Measurements from ENCODE around the gene STK32B. TPM values are rescaled to one million over a fixed set of nuclear protein-coding genes. Genes with fewer than 3 reads are reported as not detected.

The STK32B gene
- total and polyA plus RNA-seq, 2 donors (not counting 1 experiment from before 2014, with no cell fraction given): 0.22 to 0.30 TPM

DNA sequence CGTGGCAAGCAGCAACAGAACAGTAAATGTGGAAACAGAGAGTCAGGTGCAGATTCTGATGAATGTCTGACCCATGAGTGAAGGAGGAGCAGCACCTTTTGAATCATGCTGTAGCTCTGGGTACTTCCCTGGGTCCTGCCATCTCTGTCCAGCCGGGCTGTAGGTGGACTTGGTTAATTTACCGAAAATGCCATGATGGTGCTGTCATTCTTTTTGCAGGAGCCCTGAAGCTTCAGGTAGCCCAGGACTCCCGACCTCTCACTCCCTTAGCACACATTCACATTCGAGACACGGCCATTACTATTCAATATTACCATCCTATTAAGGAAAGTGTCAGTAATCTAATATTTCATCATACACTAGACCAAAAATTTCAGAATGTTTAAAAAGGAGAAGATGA is 320.9 kb downstream of the STK32B start:
- DNase-seq: no peak
- ATAC-seq (ENCODE audit: low read depth): no peak
- H3K9me3 ChIP-seq (ENCODE audit: control extremely low read depth in 1 of 3, control insufficient read depth in 2 of 3, insufficient read depth in 1 of 3, low read length in 2 of 3): peaks cover 0 to 15% (median 0%) of the 10 kb centered on the region in 3 donors
- 90% methylated on average over 3 of the region's 6 CpGs for whole genome bisulfite sequencing (ENCODE audit: insufficient coverage)
- CTCF ChIA-PET: no interaction called here
- no peaks in the 10 kb centered on the region for H3K4me1 Mint-ChIP-seq
- H3K27ac Mint-ChIP-seq: no peak overlapping the region
- H3K27ac ChIP-seq (ENCODE audit: low read length in 2 of 2): no peak overlapping the region
- no peak overlapping the region for H3K4me2 ChIP-seq (replicated peaks; ENCODE audit: low read depth, low read length, poor library complexity, severe bottlenecking)
- no peak overlapping the region for H3K4me3 ChIP-seq (ENCODE audit: control extremely low read depth in 1 of 5, extremely low read depth in 1 of 5, insufficient read depth in 1 of 5, low read depth in 2 of 5, low read length in 4 of 5)
- no peaks in the 10 kb centered on the region for H4K20me1 ChIP-seq (ENCODE audit: control insufficient read depth, insufficient read depth, low read length, poor library complexity, severe bottlenecking)
- H3K4me1 ChIP-seq (ENCODE audit: control insufficient read depth in 2 of 2, insufficient read depth in 2 of 2, low read length in 2 of 2): no peaks in the 10 kb centered on the region
- POLR2A ChIA-PET: no interaction called here
- intact Hi-C loops (cut with micrococcal nuclease): no loop called here
- no peaks in the 10 kb centered on the region for H3K27me3 ChIP-seq (replicated peaks in 1 of 4; ENCODE audit: control extremely low read depth in 1 of 4, control insufficient read depth in 3 of 4, insufficient read depth in 4 of 4, low read length in 3 of 4)
- peaks cover 8% of the 10 kb centered on the region for H3K9me3 Mint-ChIP-seq (ENCODE audit: insufficient read depth)
- H3K36me3 ChIP-seq (replicated peaks in 1 of 2; ENCODE audit: control extremely low read depth in 1 of 2, control insufficient read depth in 1 of 2, extremely low read depth in 1 of 2, insufficient read depth in 2 of 2, low read length in 1 of 2): no peaks in the 10 kb centered on the region
- H3K4me3 Mint-ChIP-seq: no peak overlapping the region
- no peaks in the 10 kb centered on the region for H3K27me3 Mint-ChIP-seq
- H3K79me2 ChIP-seq (ENCODE audit: control insufficient read depth, insufficient read depth, low read length): no peaks in the 10 kb centered on the region
- no peak overlapping the region for H3K9ac ChIP-seq (ENCODE audit: low read length)
- no peak overlapping the region for H2AFZ ChIP-seq (ENCODE audit: insufficient read depth, low read depth, low read length, poor library complexity, severe bottlenecking)
- TF ChIP-seq, protein P1, sequence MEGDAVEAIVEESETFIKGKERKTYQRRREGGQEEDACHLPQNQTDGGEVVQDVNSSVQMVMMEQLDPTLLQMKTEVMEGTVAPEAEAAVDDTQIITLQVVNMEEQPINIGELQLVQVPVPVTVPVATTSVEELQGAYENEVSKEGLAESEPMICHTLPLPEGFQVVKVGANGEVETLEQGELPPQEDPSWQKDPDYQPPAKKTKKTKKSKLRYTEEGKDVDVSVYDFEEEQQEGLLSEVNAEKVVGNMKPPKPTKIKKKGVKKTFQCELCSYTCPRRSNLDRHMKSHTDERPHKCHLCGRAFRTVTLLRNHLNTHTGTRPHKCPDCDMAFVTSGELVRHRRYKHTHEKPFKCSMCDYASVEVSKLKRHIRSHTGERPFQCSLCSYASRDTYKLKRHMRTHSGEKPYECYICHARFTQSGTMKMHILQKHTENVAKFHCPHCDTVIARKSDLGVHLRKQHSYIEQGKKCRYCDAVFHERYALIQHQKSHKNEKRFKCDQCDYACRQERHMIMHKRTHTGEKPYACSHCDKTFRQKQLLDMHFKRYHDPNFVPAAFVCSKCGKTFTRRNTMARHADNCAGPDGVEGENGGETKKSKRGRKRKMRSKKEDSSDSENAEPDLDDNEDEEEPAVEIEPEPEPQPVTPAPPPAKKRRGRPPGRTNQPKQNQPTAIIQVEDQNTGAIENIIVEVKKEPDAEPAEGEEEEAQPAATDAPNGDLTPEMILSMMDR (IDR thresholded peaks at IDR 0.05): no peak
- no peak for TF ChIP-seq EZH2 (IDR thresholded peaks at IDR 0.05; ENCODE audit: borderline replicate concordance, insufficient read depth, low read depth, low read length, poor library complexity, severe bottlenecking)

DNA sequence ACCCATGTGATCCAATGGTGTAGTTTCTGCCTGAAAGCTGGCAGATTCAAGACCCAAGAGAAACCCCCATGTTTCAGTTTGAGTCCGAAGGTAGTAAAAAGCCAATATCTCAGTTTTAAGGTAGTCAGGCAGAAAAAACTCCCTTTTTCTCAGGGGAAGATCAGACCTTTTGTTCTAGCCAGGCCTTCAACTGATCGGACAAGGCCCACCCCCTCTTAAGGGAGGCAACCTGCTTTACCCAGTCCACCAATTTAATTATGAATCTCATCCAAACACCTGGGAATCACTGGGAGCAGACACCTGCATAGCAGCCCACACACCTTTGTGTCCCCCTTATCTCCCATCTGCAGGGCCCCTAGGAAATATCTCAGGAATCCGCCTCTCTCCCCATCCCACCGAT is 322.0 kb downstream of the STK32B start:
- H3K36me3 ChIP-seq (replicated peaks in 1 of 2; ENCODE audit: control extremely low read depth in 1 of 2, control insufficient read depth in 1 of 2, extremely low read depth in 1 of 2, insufficient read depth in 2 of 2, low read length in 1 of 2): no peaks in the 10 kb centered on the region
- ChIA-PET CTCF (no interaction called here), POLR2A (no interaction called here)
- no peak for DNase-seq
- ATAC-seq (ENCODE audit: low read depth): no peak
- no peak overlapping the region for H2AFZ ChIP-seq (ENCODE audit: insufficient read depth, low read depth, low read length, poor library complexity, severe bottlenecking)
- no peak overlapping the region for H3K9ac ChIP-seq (ENCODE audit: low read length)
- Mint-ChIP-seq H3K4me1 (no peaks in the 10 kb centered on the region), H3K4me3 (no peak overlapping the region), H3K27me3 (no peaks in the 10 kb centered on the region), H3K27ac (no peak overlapping the region), H3K9me3 (ENCODE audit: insufficient read depth) (peaks cover 8% of the 10 kb centered on the region)
- 83% methylated on average over 4 of the region's 4 CpGs for WGBS (ENCODE audit: insufficient coverage)
- no peak for TF ChIP-seq EZH2 (IDR thresholded peaks at IDR 0.05; ENCODE audit: borderline replicate concordance, insufficient read depth, low read depth, low read length, poor library complexity, severe bottlenecking)
- TF ChIP-seq, protein P1 (IDR thresholded peaks at IDR 0.05): no peak
- intact Hi-C loops (cut with micrococcal nuclease): no loop called here
- H4K20me1 ChIP-seq (ENCODE audit: control insufficient read depth, insufficient read depth, low read length, poor library complexity, severe bottlenecking): no peaks in the 10 kb centered on the region
- no peak overlapping the region for H3K27ac ChIP-seq (ENCODE audit: low read length in 2 of 2)
- H3K4me2 ChIP-seq (replicated peaks; ENCODE audit: low read depth, low read length, poor library complexity, severe bottlenecking): no peak overlapping the region
- H3K4me1 ChIP-seq (ENCODE audit: control insufficient read depth in 2 of 2, insufficient read depth in 2 of 2, low read length in 2 of 2): no peaks in the 10 kb centered on the region
- no peaks in the 10 kb centered on the region for H3K79me2 ChIP-seq (ENCODE audit: control insufficient read depth, insufficient read depth, low read length)
- peaks cover 0 to 18% (median 0%) of the 10 kb centered on the region in 3 donors for H3K9me3 ChIP-seq (ENCODE audit: control extremely low read depth in 1 of 3, control insufficient read depth in 2 of 3, insufficient read depth in 1 of 3, low read length in 2 of 3)
- no peak overlapping the region for H3K4me3 ChIP-seq (ENCODE audit: control extremely low read depth in 1 of 5, extremely low read depth in 1 of 5, insufficient read depth in 1 of 5, low read depth in 2 of 5, low read length in 4 of 5)
- no peaks in the 10 kb centered on the region for H3K27me3 ChIP-seq (replicated peaks in 1 of 4; ENCODE audit: control extremely low read depth in 1 of 4, control insufficient read depth in 3 of 4, insufficient read depth in 4 of 4, low read length in 3 of 4)
